Measurements from ENCODE around the gene BNC2.

GRCh38 chr9:16633794-16634193 lies 236.7 kb downstream of the BNC2 start:
- TF ChIP-seq POLR2A (IDR thresholded peaks at IDR 0.05; ENCODE audit: low read length) (no peak), GATA1 (IDR thresholded peaks at IDR 0.05; ENCODE audit: low read depth, low read length) (no peak)
